H1 (cell line): ENCODE measurements around the gene SLC13A5. TPM values are rescaled to one million over a fixed set of nuclear protein-coding genes. Genes with fewer than 3 reads are reported as not detected.

ENCODE experiments used
- BACH1 ChIP-seq: IDR thresholded peaks from 2 replicates; pipeline ENCODE4 v1.6.1; 2012; ENCODE audit warnings: low read length, improper control_type of control experiment
- E2F6 ChIP-seq: IDR thresholded peaks from 2 replicates; pipeline ENCODE4 v1.6.1; 2012; ENCODE audit warnings: inconsistent platforms
- KDM5A ChIP-seq: fragments of 200-600 bp; IDR thresholded peaks from 2 replicates; pipeline ENCODE4 v1.7.1; 2012; ENCODE audit warnings: mild to moderate bottlenecking, low read length, inconsistent platforms, mixed read lengths
- ZNF274 ChIP-seq: IDR thresholded peaks from 2 replicates; pipeline ENCODE4 v1.7.0; 2012; ENCODE audit warnings: low read length, borderline replicate concordance; ENCODE audit errors: extremely low read depth
- polyA plus RNA-seq, 7 experiments: library from polyadenylated mRNA; depleted of rRNA in 3 of 7; stranded (reverse) in 5 of 7; unstranded in 2 of 7; fragments of >200 nt in 5 of 7; fragments of 200-250 nt in 2 of 7; gene quantifications; 1 replicate in 5 of 7; 2 replicates in 1 of 7; 4 replicates in 1 of 7; pipeline versions ENCODE4 v1.2.1 to v1.2.3, GENCODE V29; 2011 to 2013; ENCODE audit warnings: missing spikeins in 2 of 7, mixed read lengths in 2 of 7
- total RNA-seq: library from RNA; stranded (reverse); fragmentation: NEBNext Ultra II Directional; extraction: Animal tissue kit (Norgen Biotek cat#: 25700); gene quantifications from 2 replicates; pipeline ENCODE4 v1.2.1, GENCODE V29; 2021

SLC13A5 gene
- total and polyA plus RNA-seq, 2 of the 8 experiments (the other 6 are each of a cell fraction or from before 2014, with no cell fraction given): 2.1 to 2.6 TPM

DNA sequence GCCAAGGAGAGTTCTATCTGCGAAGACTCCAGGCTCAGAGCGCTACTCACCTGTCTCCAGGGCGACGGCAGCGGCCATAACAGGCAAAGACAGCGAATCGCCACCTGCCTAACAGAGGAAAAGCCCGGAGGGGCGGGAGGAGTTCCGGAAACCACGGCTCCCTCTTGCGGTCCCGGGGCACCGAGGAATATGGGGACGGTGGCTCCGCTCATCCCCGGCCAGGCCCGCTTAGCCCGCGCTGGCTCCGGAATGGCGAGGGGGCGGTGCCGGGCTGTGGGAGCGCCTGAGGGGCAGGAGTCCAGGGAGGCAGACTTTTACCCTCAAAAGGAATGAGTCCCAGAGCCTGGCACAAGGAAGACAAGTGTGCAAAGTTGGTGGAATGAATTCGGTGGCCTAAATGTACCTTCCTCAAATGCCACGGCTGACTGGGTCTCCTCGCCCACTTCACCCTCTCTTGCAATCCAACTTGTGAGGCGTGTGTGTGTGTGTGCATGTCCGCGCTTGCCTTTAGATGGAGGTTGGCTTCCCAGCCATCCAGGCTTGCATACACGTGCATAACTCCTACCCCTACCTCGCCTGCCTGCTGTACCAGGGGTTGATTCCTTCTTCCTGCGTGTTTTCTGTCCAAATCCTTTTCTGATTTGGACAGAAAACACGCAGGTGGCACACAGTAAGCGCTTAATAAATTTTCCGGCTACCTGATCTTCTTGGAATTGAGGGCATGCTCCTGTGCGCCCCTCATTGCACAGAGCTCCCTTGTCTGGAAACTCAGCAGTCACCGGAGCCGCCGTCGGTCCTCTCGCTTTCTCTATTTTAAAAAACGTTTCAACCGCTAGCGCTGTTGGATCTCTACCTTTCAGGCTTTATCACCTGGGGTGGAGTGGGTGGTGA lies 58.1 kb downstream of the SLC13A5 start (continued):
- TF ChIP-seq BACH1 (no peak), E2F6 (peak; percentile 55; the same call in 1 of the 2 replicates), KDM5A (no peak), ZNF274 (no peak)
